HepG2 (cell line): ENCODE measurements around the gene RFXANK. TPM values are rescaled to one million over a fixed set of nuclear protein-coding genes. Genes with fewer than 3 reads are reported as not detected.
A peak's percentile ranks its signal among the peaks of the same experiment; 100 is the strongest.

Experiments used
- ATAC-seq: fragments of 200-7000 bp; cut with Tn5 transposase; 3 replicates; pipeline ENCODE4 v1.9.1; 2020; ENCODE audit warnings: mild to moderate bottlenecking, moderate library complexity
- BruUV-seq: library from RNA; stranded (reverse); fragments of 400-500 nt; replicated peaks from 2 replicates; lab custom pipeline; 2021; lab: Mats Ljungman, UMichigan
- CTCF ChIA-PET: fragments of 300-600 bp; formaldehyde crosslinking; extraction: SDS; loops from one replicate; lab custom pipeline; 2021; ENCODE audit warnings: low total read pairs, inconsistent platforms, low intra/inter-chr PET ratio; lab: Yijun Ruan, JAX
- POLR2A ChIA-PET: fragments of 350-600 bp; sonication (Branson Sonifier 250); formaldehyde crosslinking; loops from one replicate; lab custom pipeline; 2020; ENCODE audit warnings: antibody characterized with exemption, inconsistent platforms; lab: Yijun Ruan, JAX
- DNase-seq: peaks from one replicate; pipeline ENCODE4 v3.0.0-alpha.2; 2015; ENCODE audit warnings: low spot score
- FAIRE-seq: peaks from 3 replicates; lab custom pipeline; 2011; peaks lifted over from hg19 to GRCh38; lab: Jason Lieb, UNC
- H2AFZ ChIP-seq: one replicate; pipeline ENCODE4 v1.6.1; 2011; ENCODE audit warnings: low read length, inconsistent platforms
- H3K27ac ChIP-seq: fragments of 300-600 bp; 3 replicates; pipeline ENCODE4 v1.8.0; 2011; ENCODE audit warnings: mixed run types, mild to moderate bottlenecking, mixed read lengths, low read length, inconsistent platforms; ENCODE audit not compliant: insufficient read depth; ENCODE audit errors: extremely low read length
- H3K27me3 ChIP-seq, 2 experiments: fragments of 200-600 bp in 1 of 2; 2 replicates in 1 of 2; 3 replicates in 1 of 2; pipeline versions ENCODE4 v1.6.0 to v1.8.0; 2011; ENCODE audit warnings: low read length in 2 of 2, mild to moderate bottlenecking in 2 of 2, moderate library complexity in 2 of 2, inconsistent platforms in 1 of 2; ENCODE audit not compliant: insufficient read depth in 2 of 2, control insufficient read depth in 1 of 2
- H3K36me3 ChIP-seq, 2 experiments: fragments of 200-600 bp in 1 of 2; replicated peaks in 1 of 2; 2 replicates in 1 of 2; 3 replicates in 1 of 2; pipeline versions ENCODE4 v1.5.1 to v1.8.0; 2011; ENCODE audit warnings: low read length in 2 of 2, inconsistent platforms in 1 of 2; ENCODE audit not compliant: insufficient read depth in 2 of 2, control insufficient read depth in 1 of 2
- H3K4me1 ChIP-seq: 2 replicates; pipeline ENCODE4 v1.5.1; 2012; ENCODE audit warnings: low read length, inconsistent platforms; ENCODE audit not compliant: insufficient read depth
- H3K4me2 ChIP-seq: 2 replicates; pipeline ENCODE4 v1.6.0; 2011; ENCODE audit warnings: low read depth, low read length, inconsistent platforms
- H3K4me3 ChIP-seq, 3 experiments: fragments of 200-600 bp in 1 of 3; sonication (generic), shearing (Covaris generic) in 1 of 3; replicated peaks in 1 of 3; 2 replicates each; pipeline ENCODE4 v1.5.1; 2011 to 2016; ENCODE audit warnings: low read length in 3 of 3, inconsistent platforms in 2 of 3, low read depth in 2 of 3, mild to moderate bottlenecking in 2 of 3, control low read depth in 1 of 3, mixed read lengths in 1 of 3; ENCODE audit not compliant: insufficient read depth in 1 of 3
- H3K79me2 ChIP-seq: one replicate; pipeline ENCODE4 v1.6.1; 2011; ENCODE audit warnings: low read length, inconsistent platforms; ENCODE audit not compliant: insufficient read depth
- H3K9ac ChIP-seq: 2 replicates; pipeline ENCODE4 v1.6.0; 2011; ENCODE audit warnings: mild to moderate bottlenecking, low read depth, low read length, inconsistent platforms; ENCODE audit not compliant: insufficient read depth
- H3K9me3 ChIP-seq: 2 replicates; pipeline ENCODE4 v1.5.1; 2012; ENCODE audit warnings: mild to moderate bottlenecking, low read length
- H4K20me1 ChIP-seq: 2 replicates; pipeline ENCODE4 v1.6.0; 2011; ENCODE audit warnings: inconsistent platforms, mild to moderate bottlenecking, low read length, moderate library complexity; ENCODE audit not compliant: insufficient read depth
- DNMT1 ChIP-seq: sonication (generic); formaldehyde crosslinking; IDR thresholded peaks from 2 replicates; pipeline ENCODE4 v1.5.1; 2020; ENCODE audit warnings: mild to moderate bottlenecking, missing genetic modification reagents
- ETV5 ChIP-seq: IDR thresholded peaks from 2 replicates; pipeline ENCODE4 v1.6.1; 2018; ENCODE audit warnings: missing biosample characterization, missing genetic modification reagents, inconsistent platforms, borderline replicate concordance
- FOSL1 ChIP-seq: sonication (generic); formaldehyde crosslinking; IDR thresholded peaks from 2 replicates; pipeline ENCODE4 v1.9.0; 2021; ENCODE audit warnings: missing genetic modification reagents, borderline replicate concordance
- HMGXB4 ChIP-seq, 2 experiments: sonication (generic) in 1 of 2; formaldehyde crosslinking in 1 of 2; IDR thresholded peaks; 2 replicates each; pipeline versions ENCODE4 v1.4.0 to v1.6.1; 2018 to 2020; ENCODE audit warnings: missing genetic modification reagents in 2 of 2, borderline replicate concordance in 1 of 2, low read depth in 1 of 2, mild to moderate bottlenecking in 1 of 2, missing biosample characterization in 1 of 2
- HNF4A ChIP-seq: sonication (generic); formaldehyde crosslinking; IDR thresholded peaks from 2 replicates; pipeline ENCODE4 v1.4.0; 2020; ENCODE audit warnings: missing genetic modification reagents
- KDM3A ChIP-seq: IDR thresholded peaks from 2 replicates; pipeline ENCODE4 v1.6.1; 2018; ENCODE audit warnings: low read depth, missing compliant biosample characterization
- MAF1 ChIP-seq: sonication (generic); formaldehyde crosslinking; IDR thresholded peaks from 2 replicates; pipeline ENCODE4 v1.5.0; 2020; ENCODE audit warnings: missing genetic modification reagents, borderline replicate concordance
- PAX8 ChIP-seq: sonication (generic); formaldehyde crosslinking; IDR thresholded peaks from 2 replicates; pipeline ENCODE4 v1.8.0; 2022; ENCODE audit warnings: mild to moderate bottlenecking, missing genetic modification reagents, borderline replicate concordance
- RARA ChIP-seq: IDR thresholded peaks from 2 replicates; pipeline ENCODE4 v1.6.1; 2016; ENCODE audit warnings: missing genetic modification reagents, missing compliant biosample characterization
- SKI ChIP-seq: fragments of 450-650 bp; IDR thresholded peaks from one replicate; pipeline ENCODE4 v1.6.1; 2018; ENCODE audit warnings: mild to moderate bottlenecking; ENCODE audit not compliant: partially characterized antibody
- SMAD1 ChIP-seq: sonication (generic); formaldehyde crosslinking; IDR thresholded peaks from 2 replicates; pipeline ENCODE4 v1.4.0; 2020; ENCODE audit warnings: missing genetic modification reagents, low read depth, mild to moderate bottlenecking, borderline replicate concordance
- SP4 ChIP-seq: sonication (generic); formaldehyde crosslinking; IDR thresholded peaks from 2 replicates; pipeline ENCODE4 v1.8.1; 2023; ENCODE audit warnings: mild to moderate bottlenecking, missing genetic modification reagents
- TARDBP ChIP-seq: sonication (generic); formaldehyde crosslinking; IDR thresholded peaks from 2 replicates; pipeline ENCODE4 v1.8.0; 2022; ENCODE audit warnings: mild to moderate bottlenecking, missing genetic modification reagents
- YEATS4 ChIP-seq: sonication (generic); formaldehyde crosslinking; IDR thresholded peaks from 2 replicates; pipeline ENCODE4 v1.4.0; 2020; ENCODE audit warnings: missing genetic modification reagents, borderline replicate concordance
- ZNF121 ChIP-seq: sonication (generic); formaldehyde crosslinking; IDR thresholded peaks from 2 replicates; pipeline ENCODE4 v1.5.0; 2020; ENCODE audit warnings: mild to moderate bottlenecking, missing genetic modification reagents
- ZNF687 ChIP-seq: sonication (generic); formaldehyde crosslinking; IDR thresholded peaks from 2 replicates; pipeline ENCODE4 v1.5.1; 2020; ENCODE audit warnings: mild to moderate bottlenecking, missing genetic modification reagents, moderate library complexity
- WGBS: methylation state at CpG from one replicate; pipeline ENCODE4 v1.1.6; 2017; ENCODE audit warnings: low lambda C conversion rate; 5-methylcytosine and 5-hydroxymethylcytosine counted together
- in situ Hi-C: cut with HindIII; loops from 2 replicates; pipeline ENCODE4 v1.10.0; 2017; ENCODE audit warnings: low pct_unique_long_range_greater_than_20kb; ENCODE audit not compliant: extremely low pct_ligation_motif_present
- intact Hi-C: fragments of 100-400 bp; cut with micrococcal nuclease; formaldehyde crosslinking; loops from one replicate; pipeline ENCODE4 v1.10.0; 2022; ENCODE audit not compliant: unreplicated experiment
- polyA plus RNA-seq, 8 experiments: library from polyadenylated mRNA; depleted of rRNA in 3 of 8; stranded (reverse) in 7 of 8; unstranded in 1 of 8; fragments of >200 nt; fragmentation: Illumina TruSeq in 4 of 8; extraction: Trizol in 4 of 8; gene quantifications; 2 replicates each; pipeline versions ENCODE4 v1.2.1 to v1.2.3, GENCODE V29; 2011 to 2016; ENCODE audit warnings: low read depth in 4 of 8, missing spikeins in 1 of 8, mixed read lengths in 1 of 8; ENCODE audit not compliant: insufficient read depth in 1 of 8
- total RNA-seq, 5 experiments: library from RNA; depleted of rRNA; stranded (reverse); fragments of >200 nt; fragmentation: Illumina TruSeq; extraction: Trizol; gene quantifications; 2 replicates each; pipeline ENCODE4 v1.2.3, GENCODE V29; 2016; ENCODE audit warnings: low read depth in 1 of 5

The RFXANK gene
- total and polyA plus RNA-seq, 2 of the 13 experiments (the other 11 are each of a cell fraction or from before 2014, with no cell fraction given) = 49.9 to 80.7 TPM

GRCh38 chr19:19240476-19240875 is 48.4 kb downstream of the RFXANK start (continued):
- no peak for TF ChIP-seq HMGXB4 (CRISPR knock-in tag; IDR thresholded peaks at IDR 0.05; ENCODE audit: borderline replicate concordance in 1 of 2, low read depth in 1 of 2)
- no peak for TF ChIP-seq KDM3A (CRISPR knock-in tag)
- no peak for TF ChIP-seq FOSL1 (CRISPR knock-in tag)
- TF ChIP-seq PAX8 (CRISPR knock-in tag) = no peak

- POLR2A ChIA-PET = no interaction called here
- no peaks in the 10 kb centered on the region for H3K79me2 ChIP-seq
- CTCF ChIA-PET = no interaction called here
- FAIRE-seq (no peak), ATAC-seq (peak; percentile 68), DNase-seq (peak; percentile 23)
- H3K9me3 ChIP-seq = no peaks in the 10 kb centered on the region
- no peak overlapping the region for H3K27ac ChIP-seq
- no peaks in the 10 kb centered on the region for H3K36me3 ChIP-seq
- H3K4me3 ChIP-seq = no peak overlapping the region
- H3K4me2 ChIP-seq = peak overlapping the region; percentile 15; the same call in 1 of the 2 replicates
- BruUV-seq = no TSS peak
- no peaks in the 10 kb centered on the region for H4K20me1 ChIP-seq
- peaks cover 0 to 10% of the 10 kb centered on the region in 2 experiments; a peak in 2 of 5 replicates for H3K27me3 ChIP-seq
- WGBS = 0% methylated on average over 4 of the region's 5 CpGs
- intact Hi-C loops (no loop called here), in situ Hi-C loops (no loop called here)
- H3K4me1 ChIP-seq = peaks cover 15% of the 10 kb centered on the region
- H3K9ac ChIP-seq = no peak overlapping the region
- H2AFZ ChIP-seq = no peak overlapping the region
- TF ChIP-seq RARA (CRISPR knock-in tag) = peak; percentile 53; the same call in 1 of the 2 replicates
- TF ChIP-seq YEATS4 (CRISPR knock-in tag) = no peak
- TF ChIP-seq HNF4A (CRISPR knock-in tag) = peak; percentile 11; the same call in 1 of the 2 replicates
- TF ChIP-seq ZNF121 (CRISPR knock-in tag) = no peak
- no peak for TF ChIP-seq DNMT1 (CRISPR knock-in tag)
- TF ChIP-seq SP4 (CRISPR knock-in tag) = no peak
- no peak for TF ChIP-seq TARDBP (CRISPR knock-in tag)
- TF ChIP-seq ZNF687 (CRISPR knock-in tag) = no peak
- no peak for TF ChIP-seq SMAD1 (CRISPR knock-in tag)
- TF ChIP-seq SKI = no peak
- no peak for TF ChIP-seq ETV5 (CRISPR knock-in tag)
- TF ChIP-seq MAF1 = no peak
Measured at GRCh38 chr19:19250196-19250801, 58.2 kb downstream of the RFXANK start.
